GM19468 (cell line): ENCODE results near the gene RBM12.

Experiments
- ATAC-seq: cut with Tn5 transposase; IDR thresholded peaks from one replicate; pipeline ENCODE4 v1.9.1; 2021; ENCODE audit warnings: mild to moderate bottlenecking, moderate library complexity, moderate number of reproducible peaks; ENCODE audit not compliant: unreplicated experiment; ENCODE audit errors: extremely low read depth

The RBM12 gene

GRCh38 chr20:35657271-35657670, 7.4 kb downstream of the RBM12 start:
- ATAC-seq = no peak

GRCh38 chr20:35654415-35654814, 10.3 kb downstream of the RBM12 start:
- ATAC-seq = no peak

- ATAC-seq = no peak
Measured at GRCh38 chr20:35653893-35654292, 10.8 kb downstream of the RBM12 start.

GRCh38 chr20:35653430-35653734, 11.3 kb downstream of the RBM12 start:
- no peak for ATAC-seq

- ATAC-seq = no peak
Measured at GRCh38 chr20:35652641-35653429, 11.9 kb downstream of the RBM12 start.

GRCh38 chr20:35651958-35652357, 12.7 kb downstream of the RBM12 start:
- ATAC-seq = no peak

- ATAC-seq = no peak
Measured at GRCh38 chr20:35650632-35651031, 14.1 kb downstream of the RBM12 start.

- no peak for ATAC-seq
Measured at GRCh38 chr20:35648836-35649235, 15.9 kb downstream of the RBM12 start.

GRCh38 chr20:35644806-35645205, 19.9 kb downstream of the RBM12 start:
- no peak for ATAC-seq

- ATAC-seq = no peak
Measured at GRCh38 chr20:35643045-35643444, 21.7 kb downstream of the RBM12 start.

- no peak for ATAC-seq
Measured at GRCh38 chr20:35641743-35642142, 23.0 kb downstream of the RBM12 start.

- no peak for ATAC-seq
Measured at GRCh38 chr20:35640724-35641123, 24.0 kb downstream of the RBM12 start.

GRCh38 chr20:35638751-35639150, 25.9 kb downstream of the RBM12 start:
- no peak for ATAC-seq

- no peak for ATAC-seq
Measured at GRCh38 chr20:35637276-35637675, 27.4 kb downstream of the RBM12 start.

GRCh38 chr20:35636095-35636494, 28.6 kb downstream of the RBM12 start:
- no peak for ATAC-seq

- ATAC-seq = no peak
Measured at GRCh38 chr20:35635652-35636051, 29.0 kb downstream of the RBM12 start.

- ATAC-seq = no peak
Measured at GRCh38 chr20:35632539-35633115, 32.1 kb downstream of the RBM12 start.

- ATAC-seq = no peak
Measured at GRCh38 chr20:35630636-35631035, 34.1 kb downstream of the RBM12 start.

GRCh38 chr20:35629427-35630145, 35.1 kb downstream of the RBM12 start:
- no peak for ATAC-seq

- ATAC-seq = no peak
Measured at GRCh38 chr20:35627121-35627520, 37.6 kb downstream of the RBM12 start.

GRCh38 chr20:35626386-35627001, 38.2 kb downstream of the RBM12 start:
- ATAC-seq = no peak
